Measurements from ENCODE around the gene PHLDB2.
"Not testable (repeated sequence)": the region's sequence is repeated elsewhere in the genome, so short reads cannot be mapped to it uniquely, and the experiment has no call there.

PHLDB2 gene

DNA sequence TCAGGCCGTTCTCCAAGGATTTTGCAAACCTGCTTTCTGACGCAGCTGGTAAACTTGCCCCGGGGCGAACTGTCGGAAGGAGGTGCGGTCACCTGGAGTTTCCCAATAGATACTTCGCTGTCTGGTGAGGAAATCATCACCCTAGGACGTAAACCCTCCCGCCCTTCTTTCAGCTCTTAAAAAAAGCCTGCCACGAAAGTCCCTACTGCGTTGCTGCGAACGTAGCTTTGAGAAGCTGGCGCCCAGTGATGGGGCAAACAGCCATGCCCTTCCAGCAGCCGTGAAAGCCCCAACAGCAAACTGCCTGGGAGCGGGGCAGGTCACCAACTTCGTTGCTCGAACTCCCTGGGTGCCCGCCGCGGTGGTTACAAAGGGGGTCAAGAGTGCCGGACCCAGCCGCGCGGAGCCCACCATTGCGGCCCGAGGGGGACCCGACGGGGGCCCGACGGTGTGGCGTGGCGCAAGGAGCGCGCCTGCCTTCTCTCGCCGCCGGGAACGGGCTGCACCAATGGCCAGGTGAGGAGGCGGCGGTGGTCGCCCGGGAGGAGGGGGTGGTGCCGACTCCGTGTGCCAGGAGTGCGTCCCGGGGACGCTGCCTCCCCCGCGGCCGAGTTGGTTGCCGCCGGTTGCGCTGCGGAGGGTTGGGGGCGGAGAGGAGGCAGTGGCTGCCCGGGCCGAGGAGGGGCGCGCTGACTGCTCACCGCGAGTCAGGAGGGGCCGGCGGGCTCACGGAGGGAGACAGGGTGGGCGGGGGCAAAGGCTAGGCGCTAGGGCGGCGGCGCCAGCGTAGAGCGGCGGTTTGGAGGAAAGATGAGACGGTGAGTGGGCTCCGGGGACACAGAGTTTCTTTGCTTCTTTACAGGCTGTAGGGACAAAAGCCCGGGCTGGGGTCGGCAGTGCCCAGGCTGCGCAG is at the start of gene PHLDB2:
Gene PHLDB2, plus strand, starts transcription at position 205 of the 913 bp plus-strand sequence. CDS start 24,813 bp downstream, outside the sequence.
- no peak for DNase-seq

DNA sequence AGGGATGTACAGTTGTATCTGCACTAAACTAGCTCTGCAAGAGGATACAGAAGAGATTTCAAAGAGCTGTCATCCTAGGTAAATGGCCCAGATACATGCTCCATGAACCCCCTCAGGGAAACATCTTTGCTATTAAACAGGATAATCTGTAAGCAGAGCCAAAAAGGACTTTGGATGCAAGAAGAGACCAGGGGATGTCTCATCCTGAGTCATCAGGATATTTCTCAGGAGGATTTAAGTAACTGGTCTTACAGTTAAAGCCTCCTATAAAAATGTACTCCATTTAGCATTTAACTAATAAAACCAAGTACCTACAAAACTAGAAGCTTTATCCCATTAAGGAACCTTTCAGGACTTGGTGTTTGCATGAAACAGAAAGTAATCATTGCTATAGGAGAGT is 48.2 kb upstream of the PHLDB2 start:
- no peak for DNase-seq

DNA sequence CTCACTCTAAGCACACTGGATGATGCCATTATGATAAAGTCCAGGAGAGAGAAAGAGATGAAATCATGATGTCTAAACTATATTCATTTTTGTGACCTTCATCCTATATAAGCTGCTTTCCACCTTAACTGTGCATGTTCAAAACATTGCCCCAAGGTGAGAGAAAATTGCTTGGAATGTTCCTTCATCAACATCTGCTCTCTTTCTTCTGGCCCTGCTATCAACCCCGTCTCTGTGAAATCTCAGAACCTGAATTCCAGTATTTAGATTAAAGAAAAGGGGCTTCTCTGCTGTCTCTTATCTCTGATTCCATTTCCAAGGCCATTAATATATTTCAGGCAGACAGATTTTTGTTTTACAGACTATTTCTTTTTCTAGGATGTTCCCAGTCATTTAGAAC is 47.3 kb upstream of the PHLDB2 start:
- DNase-seq = no peak

DNA sequence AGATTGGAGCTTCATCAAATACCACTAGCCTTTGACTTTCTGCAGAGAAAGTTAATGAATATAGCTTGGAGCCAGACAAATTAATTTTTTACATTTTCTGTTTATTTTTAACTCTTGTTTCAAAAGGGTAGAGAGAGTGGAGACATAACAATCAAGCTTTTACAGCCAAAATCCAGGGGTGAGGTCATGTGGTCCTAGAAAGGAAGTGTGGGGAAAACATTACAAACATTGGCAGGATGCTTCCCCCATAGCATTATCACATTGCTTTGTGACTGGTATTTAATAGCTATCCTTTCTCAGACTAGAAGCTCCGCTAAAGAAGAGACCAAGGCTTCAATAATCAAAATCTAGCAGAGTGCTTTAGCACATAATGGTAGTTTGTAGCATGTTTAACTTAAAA is 46.4 kb upstream of the PHLDB2 start:
- no peak for DNase-seq

DNA sequence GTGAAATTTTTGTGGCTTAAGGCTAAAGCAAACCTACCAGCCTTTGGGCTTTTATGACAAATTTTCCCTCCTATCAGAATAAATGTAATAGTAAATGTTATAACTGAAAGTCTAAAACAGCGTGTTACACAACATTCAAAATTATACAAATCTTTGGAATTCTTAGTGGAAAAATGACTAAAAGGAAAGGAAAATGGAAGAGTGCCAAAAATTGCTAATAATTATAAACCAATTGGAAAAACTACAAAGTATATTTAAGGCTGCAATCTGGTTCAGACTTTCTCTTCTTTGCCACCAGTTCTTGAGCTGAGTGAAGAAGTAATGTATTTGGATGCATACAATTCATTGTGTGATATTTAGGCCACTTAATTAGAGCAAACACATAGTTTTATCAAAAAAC is 45.6 kb upstream of the PHLDB2 start:
- DNase-seq = no peak

DNA sequence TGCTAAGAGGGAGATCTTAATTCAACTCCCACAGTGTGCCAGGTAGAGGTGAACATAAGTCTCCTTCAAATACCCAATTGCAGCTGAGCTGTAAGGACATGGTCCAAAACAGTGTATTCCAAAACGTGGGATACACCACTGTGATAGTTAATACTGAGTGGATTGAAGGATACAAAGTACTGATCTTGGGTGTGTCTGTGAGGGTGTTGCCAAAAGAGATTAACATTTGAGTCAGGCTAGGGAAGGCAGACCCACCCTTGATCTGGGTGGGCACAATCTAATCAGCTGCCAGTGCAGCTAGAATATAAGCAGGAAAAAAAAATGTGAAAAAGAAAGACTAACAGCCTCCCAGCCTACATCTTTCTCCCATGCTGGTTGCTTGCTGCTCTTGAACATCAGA is 45.1 kb upstream of the PHLDB2 start:
- DNase-seq = no peak

DNA sequence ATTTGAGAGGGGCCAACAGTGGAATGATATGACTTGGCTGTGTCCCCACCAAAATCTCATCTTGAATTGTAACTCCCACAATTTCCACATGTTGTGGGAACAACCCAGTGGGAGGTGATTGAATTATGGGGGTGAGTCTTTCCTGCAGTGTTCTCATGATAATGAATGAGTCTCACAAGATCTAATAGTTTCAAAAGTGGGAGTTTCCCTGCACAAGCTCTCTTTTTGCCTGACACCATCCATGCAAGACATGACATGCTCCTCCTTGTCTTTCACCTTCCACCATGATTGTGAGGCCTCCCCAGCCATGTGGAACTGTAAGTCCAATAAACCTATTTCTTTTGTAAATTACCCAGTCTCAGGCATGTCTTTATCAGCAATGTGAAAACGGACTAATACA is 42.3 kb upstream of the PHLDB2 start:
- DNase-seq = not testable (repeated sequence)

DNA sequence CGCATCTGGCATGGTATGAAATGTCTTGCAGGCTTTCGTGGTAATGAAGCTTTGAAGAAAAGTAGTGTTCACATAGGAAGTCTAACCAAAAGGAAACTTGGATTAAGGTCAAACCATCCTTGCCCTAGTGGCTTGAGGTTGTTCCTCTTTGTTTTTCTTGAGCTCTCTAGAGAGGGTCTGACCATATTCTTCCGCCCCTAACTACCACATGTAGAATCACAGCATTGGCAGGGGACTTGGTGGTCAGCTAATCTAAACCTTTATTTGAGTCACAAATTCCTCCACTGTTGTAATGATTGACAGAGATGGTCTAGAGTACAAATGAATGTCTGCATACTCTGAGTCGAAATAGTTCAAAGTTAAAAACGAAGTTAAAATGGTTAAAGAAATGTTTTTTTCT is 39.1 kb upstream of the PHLDB2 start:
- DNase-seq = no peak

DNA sequence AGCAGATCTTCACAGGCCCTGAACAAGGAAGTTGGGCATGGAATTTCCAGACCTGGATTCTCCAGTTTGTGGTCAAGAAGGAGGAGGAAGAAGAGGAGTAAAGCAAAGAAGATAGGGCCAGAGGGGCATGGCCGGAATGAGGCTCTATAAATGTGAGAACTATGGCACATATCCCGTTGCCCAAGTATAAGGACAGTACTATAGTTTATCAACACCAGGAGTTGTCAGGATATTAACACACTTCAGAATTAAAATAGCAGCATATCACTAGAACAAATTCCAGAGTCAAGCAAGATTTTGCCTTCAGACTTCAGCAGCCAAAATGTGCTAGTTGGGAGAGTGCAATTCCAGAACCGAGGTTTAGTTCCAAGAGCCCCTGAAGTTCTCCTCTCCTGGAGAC is 38.4 kb upstream of the PHLDB2 start:
- DNase-seq = no peak

DNA sequence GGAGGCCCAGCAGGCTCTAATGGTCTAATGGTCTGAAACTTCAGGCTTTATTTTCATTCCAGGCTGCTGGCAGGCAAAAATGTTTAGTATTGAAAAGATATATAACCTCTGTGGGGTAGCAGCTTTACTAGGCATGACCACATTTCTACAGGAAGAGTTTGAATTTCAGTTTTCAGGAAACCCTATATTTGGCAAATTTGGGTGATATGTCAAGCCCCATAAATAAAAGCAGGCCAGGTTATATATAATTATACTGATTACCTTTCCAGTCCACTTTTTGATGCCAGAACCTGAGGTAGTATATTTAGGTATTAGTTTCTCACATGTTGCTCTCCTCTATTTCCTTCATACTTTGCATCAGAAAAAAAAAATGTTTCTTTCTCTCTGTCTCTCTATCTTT is 37.2 kb upstream of the PHLDB2 start:
- no peak for DNase-seq

DNA sequence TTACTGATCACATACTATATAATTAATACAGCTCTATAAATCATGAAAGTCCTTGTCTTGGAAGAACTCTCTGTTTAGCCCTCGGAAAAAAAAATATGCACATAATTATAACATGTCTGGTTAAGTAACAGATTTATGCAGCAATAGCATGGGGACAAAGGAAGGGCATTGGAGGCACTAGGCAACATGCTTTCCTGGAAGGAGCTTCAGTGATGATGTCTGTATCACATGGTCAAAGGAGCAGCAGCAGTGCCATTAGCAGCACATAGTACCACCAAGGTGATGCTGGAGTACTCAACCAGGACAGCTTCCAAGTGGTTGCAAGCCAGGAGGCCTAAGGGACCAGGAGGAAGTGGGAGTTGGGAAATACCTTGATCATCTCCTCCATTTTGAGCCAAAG is 36.3 kb upstream of the PHLDB2 start:
- no peak for DNase-seq

DNA sequence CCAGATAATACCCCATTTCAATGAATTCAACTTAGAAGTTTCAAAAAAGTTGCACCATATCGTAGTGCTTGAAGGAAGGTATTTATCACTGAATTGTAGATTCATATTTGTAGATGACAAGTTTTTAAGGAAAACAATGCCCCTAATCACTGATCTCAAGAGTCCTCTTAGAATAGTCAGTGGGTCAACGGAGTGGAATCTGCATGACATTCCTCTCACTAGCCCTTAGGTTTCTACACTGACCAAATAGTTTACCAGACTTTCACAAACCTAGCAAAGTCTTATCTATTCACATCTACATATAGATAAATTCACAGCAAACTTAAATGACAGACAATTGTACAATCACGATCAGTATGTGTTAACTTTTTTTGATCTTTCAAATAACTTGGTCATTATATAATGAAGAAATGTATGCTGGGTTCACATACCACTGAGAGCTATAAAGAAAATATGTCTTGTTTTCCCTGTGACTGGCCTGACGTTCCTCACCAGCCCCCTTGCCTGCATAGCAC is 35.7 kb upstream of the PHLDB2 start:
- no peak for DNase-seq

DNA sequence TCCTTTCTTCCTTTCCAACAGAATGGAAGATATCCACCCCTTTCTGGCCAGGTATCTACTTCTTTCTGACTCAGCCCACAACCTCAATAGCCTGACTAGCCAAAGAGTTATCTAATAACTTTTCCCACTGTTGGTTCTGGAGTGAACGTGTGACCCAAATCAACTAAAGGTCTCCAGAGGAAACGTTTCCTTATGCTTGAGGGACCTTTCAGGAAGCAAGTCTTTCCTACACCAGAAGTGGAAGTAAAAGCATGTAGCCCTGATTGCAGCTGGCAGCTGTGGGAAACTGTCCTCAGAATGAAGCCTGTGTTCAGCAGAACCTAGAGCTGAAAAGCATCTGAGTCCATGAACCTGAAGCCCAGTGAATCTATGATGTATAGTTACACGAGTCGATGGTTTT is 34.7 kb upstream of the PHLDB2 start:
- DNase-seq = no peak

DNA sequence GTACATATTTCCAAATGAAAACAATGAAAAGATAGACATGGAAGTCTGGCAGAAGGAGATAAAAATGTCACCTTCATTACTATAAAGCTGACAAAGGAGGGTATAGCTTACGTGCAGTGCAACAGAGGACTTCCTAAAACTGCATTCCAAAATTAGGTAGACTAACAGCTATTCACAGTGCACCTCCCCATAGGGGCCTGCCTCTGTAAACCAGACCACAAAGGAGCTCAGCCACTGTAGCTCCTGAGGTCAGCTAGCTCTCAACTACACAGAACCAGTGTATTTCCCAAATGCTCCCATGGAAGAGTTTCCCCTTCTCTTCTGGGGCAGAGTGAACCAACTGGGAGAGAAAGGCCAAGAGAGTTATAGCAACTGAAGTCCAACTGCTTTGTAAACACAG is 31.2 kb upstream of the PHLDB2 start:
- no peak for DNase-seq

DNA sequence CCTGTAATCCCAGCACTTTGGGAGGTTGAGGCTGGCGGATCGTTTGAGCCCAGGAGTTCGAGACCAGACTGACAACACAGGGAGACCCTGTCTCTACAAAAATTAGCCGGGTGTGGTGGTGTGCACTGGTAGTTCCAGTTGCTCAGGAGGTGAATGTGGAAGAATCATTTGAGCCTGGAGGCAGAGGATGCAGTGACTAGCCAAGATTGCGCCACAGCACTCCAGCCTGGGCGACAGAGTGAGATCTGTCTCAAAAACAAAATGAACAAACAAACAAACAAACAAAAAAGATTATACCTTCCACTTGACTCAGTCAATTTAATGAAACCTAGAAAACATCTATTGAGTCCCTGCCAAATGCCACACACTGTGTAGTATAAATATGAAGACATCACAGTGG is 30.5 kb upstream of the PHLDB2 start:
- no peak for DNase-seq

DNA sequence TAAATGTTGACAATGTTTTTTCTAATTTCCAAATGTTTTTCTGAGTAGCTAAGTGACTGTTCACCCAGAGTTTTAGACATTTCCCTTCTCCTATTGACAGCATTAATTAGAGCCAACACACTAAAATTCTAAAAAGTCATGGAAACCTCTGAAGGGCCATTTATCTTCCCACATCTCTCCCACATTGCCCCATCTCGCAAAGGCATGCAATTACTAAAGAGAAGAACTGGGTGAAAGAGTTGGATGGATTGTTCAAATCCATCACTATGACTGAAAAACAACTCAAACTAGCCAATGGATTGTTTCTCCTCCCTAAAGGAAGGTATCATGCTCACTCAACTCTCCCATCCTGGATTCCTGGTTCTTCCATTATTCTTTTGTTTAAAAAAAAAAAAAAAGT is 30.0 kb upstream of the PHLDB2 start:
- no peak for DNase-seq

DNA sequence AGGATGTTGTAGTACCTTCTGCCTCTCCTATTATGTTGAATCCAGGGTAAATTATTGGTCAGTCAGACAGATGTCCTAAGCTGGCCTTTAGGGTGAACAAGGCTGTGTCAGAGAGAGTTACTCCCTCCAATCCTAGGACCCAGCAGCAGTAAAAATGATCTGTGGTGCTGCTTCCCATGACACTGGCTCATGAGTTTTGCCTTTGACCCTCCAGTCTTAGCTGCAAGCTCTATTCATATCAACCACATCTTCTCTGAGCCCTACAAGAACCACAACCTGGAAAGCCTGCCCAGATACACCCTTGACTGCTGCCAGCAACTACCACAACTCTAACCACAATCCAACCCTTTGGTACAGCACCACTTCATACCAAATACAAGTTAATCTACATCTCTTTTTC is 27.2 kb upstream of the PHLDB2 start:
- no peak for DNase-seq

DNA sequence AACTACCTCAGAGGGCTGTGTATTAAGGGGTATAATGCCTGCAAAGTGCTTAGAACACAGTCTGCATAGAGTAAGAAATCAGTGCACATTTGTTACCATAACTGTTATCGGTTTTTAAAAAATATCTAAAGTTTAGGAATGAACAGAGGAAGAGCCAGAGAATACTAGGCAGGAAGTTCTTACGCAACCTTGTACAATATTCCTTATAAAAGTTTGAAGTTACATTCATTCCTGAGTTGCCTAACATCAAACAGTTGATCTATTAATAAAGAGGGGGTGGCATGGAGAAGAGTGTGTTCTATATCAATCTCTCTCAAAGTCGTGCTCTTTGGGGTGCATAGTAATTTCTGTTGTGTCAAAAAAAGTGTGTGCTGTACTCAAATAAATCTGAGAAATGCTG is 22.0 kb upstream of the PHLDB2 start:
- DNase-seq = no peak

DNA sequence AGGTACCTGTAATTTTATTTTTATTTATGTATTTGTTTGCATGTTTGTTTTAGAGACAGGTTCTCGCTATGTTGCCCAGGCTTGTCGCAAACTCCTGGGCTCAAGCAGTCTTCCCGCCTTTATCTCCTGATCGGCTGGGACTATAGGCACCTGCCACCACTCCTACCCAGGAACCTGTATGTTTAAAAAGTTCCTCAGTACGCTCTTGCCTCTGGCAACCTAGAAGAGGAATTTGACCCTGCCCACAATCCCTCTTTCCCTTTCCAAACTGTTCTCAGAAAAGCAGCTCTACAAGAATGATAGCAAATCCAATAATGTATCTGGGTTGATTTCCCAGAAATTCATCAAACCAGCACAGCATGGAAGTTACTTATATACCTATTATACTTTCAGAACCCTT is 20.9 kb upstream of the PHLDB2 start:
- DNase-seq = no peak

DNA sequence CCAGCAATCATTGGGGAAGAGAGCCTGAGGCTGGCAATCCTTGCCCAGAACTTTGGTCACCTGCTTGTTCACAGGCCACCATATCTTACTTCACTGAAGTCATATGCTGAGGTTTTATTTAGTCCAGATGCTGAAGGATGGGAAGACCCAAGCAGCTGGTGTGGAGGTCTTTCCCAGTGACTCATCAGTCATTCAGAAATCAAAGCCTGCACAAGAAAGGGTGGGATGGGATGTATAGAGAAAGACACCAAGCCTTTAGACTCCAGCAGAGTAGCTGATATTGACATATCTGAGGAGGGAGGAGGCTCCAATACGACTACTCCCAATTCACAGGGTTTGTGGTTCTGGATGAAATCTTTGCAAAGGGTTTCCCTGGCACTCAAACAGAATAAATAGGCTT is 13.0 kb upstream of the PHLDB2 start:
- no peak for DNase-seq

DNA sequence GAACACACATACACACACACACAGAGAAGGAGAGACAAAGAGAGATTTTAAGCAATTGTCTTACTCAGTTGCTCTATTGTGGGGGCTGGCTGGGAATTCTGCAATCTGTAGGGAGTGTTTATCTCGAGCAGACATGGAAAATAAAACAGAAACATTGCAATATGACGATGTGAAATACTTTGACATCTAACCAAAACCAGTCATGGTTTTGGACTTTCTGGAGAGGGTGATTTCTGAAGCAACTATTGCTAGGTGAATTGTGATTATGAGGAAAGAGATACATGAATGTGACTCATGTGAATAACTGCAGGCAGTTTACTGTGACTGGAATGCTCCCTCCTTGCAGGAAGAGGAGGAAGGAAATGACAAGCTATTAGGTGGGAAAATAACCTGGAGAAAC is 12.3 kb upstream of the PHLDB2 start:
- no peak for DNase-seq

DNA sequence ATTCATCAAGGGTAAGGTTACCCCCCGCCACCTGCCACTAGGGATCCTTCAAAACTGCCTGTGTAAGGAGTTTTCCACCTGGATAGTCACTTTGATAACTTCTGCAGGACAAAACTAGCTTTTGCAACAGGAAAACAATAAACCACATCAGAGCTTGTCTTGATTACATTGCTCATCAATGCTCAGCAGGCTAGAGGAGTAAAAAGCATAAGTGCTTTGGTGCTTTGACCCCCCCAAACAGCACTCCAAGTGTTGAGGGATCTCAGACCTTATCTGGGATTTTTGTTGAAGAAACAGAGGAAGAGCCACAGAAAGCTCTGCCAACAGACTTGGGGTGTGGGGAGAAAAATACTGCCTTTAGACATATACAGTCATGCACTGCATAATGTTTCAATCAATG is 10.8 kb upstream of the PHLDB2 start:
- DNase-seq = no peak

DNA sequence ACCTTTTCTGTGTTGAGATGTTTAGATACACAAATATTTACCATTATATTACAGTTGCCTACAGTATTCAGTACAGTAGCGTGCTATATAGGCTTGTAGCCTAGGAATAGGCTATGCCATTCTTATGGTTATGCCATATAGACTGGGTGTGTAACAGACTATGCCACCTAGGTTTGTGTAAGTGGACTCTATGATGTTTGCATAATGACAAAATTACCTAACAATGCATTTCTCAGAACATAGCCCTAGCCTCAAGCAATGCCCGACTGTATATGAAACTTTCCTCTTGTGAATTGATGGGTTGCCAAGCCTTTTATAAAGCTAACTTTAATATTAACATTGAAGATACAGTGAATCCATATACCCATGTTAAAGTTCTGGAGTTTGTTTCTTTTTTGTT is 10.3 kb upstream of the PHLDB2 start:
- DNase-seq = no peak

DNA sequence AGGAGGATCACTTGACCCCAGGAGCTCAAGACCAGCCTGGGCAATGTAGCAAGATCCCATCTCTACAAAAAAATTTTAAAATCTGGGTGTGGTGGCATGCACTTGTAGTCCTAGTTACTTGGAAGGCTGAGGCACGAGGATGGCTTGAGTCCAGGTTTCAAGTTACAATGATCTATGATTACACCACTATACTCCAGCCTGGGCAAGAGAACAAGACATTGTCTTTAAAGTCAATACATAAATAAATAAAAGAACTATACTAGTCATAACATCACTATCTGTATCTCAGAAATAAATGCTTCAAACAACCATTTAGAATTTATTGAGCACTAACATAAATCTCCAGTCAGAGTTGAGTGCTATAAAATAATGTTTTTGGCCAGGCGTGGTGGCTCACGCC is 8.5 kb upstream of the PHLDB2 start:
- no peak for DNase-seq

DNA sequence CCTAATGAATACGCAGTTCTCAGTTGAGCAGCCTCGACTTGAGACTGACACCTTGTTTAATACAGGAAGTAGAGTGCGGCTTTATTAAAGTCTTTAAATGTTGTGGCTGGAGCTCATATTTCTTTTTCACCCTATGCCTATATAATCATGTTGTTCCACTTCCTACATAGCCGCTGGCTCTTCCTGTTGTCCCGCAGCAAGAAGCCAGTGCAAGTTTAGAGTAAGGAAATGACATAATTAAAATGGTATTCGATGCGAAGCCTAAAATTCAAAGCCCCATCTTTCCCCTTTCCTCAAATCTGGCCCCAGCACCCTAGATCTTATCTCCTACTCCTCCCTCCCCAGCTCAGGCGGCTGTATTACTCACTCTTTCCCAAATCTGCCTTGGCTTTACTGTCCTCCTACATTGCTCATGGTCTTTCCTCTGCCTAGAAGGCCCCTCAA is 7.5 kb upstream of the PHLDB2 start:
- DNase-seq = no peak
